Measurements from ENCODE around the gene KIF14.

The KIF14 gene, protein sequence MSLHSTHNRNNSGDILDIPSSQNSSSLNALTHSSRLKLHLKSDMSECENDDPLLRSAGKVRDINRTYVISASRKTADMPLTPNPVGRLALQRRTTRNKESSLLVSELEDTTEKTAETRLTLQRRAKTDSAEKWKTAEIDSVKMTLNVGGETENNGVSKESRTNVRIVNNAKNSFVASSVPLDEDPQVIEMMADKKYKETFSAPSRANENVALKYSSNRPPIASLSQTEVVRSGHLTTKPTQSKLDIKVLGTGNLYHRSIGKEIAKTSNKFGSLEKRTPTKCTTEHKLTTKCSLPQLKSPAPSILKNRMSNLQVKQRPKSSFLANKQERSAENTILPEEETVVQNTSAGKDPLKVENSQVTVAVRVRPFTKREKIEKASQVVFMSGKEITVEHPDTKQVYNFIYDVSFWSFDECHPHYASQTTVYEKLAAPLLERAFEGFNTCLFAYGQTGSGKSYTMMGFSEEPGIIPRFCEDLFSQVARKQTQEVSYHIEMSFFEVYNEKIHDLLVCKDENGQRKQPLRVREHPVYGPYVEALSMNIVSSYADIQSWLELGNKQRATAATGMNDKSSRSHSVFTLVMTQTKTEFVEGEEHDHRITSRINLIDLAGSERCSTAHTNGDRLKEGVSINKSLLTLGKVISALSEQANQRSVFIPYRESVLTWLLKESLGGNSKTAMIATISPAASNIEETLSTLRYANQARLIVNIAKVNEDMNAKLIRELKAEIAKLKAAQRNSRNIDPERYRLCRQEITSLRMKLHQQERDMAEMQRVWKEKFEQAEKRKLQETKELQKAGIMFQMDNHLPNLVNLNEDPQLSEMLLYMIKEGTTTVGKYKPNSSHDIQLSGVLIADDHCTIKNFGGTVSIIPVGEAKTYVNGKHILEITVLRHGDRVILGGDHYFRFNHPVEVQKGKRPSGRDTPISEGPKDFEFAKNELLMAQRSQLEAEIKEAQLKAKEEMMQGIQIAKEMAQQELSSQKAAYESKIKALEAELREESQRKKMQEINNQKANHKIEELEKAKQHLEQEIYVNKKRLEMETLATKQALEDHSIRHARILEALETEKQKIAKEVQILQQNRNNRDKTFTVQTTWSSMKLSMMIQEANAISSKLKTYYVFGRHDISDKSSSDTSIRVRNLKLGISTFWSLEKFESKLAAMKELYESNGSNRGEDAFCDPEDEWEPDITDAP (N-terminal part only)

DNA sequence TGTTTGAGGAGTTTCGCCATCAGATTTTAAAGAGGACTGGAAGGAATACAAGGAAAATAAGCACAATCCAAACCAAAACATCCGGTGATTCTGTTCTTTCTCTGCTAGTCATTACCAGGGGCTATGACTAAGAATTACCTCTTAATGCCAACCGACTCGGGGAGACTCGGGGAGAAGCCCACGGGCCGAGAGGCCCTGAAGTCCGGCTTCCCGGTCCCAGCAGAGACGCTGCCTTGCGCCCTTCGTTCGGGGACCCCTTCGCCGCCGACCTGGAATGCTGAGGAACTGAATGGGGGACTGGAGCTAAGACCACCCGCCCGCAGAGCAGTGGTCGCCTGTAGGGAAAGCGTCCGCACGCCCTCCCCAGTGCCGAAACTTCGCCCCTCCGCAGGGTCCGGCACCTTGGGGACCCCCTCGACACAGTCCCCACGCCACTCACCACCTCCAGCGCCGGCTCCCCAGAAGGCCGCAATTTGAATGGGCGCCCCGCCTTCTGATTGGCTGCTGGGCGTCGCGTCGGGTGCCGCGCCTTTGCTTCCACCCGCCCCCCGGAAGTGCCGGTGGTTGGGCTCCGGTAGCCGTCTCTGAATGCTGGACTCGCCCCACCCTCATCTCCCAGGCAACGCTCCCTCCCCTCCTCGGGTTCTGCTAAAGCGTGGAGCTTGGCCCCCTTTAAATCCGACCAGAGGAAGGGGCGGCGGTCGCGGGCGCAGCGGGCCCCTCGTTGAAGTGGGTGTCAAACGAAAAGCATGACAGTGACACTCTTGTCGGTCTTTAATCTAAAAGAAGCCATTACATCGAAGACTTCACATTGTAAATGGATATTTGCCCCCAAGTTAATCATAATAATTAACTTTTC, at the start of gene KIF14:
TSS of gene KIF14 (minus strand) at position 479 of the 859 bp plus-strand sequence. CDS start 2,028 bp downstream, outside the sequence.
- peak; percentile 92 to 94 for DNase-seq

DNA sequence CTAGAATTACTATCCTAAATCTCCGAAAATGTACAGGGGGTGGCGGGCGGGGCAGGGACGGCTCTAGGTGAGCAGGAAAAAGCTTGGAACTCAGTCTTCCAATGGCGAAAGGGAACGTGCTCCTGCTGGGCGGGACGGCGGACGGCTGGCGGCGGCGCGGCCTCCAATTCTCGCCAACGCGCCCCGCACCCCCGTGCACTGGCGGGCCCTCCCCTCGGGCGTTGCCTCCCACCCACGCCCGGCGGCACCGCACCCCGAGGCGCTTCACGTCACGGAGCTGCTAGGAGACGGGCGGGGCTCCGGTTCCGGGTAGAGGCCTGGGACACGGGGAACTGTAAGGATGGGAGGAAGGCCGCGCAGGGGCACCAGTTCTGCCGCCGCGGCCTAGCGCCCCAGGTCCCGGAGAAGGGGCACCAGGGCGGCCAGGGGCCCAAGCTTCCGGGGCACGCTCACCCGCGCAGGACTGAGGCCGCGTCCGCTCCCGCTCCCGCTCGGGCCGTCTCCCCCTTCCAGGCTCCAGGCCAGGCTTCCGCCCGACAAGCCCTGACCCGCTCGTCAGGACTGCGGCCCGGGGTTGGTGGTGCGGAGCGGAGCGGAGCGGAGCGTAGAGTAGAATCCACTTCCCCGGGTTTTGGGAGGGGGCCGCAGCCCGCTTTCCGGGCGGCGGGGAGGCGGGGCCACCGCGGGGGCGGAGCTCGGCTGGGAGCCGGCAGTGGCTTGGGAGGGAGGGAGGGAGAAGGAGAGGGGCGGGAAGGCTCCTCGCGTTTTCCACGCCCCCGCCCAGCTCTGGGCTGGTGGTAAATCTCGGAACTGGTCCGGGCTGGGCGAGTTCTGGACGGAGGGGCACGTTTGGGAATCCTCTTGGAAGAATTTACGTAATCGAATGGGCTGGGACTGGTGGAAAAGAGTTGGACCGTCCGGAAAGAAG, 49.0 kb upstream of the KIF14 start, which contains the start of gene DDX59:
TSS of gene DDX59 (minus strand) at position 594 of the 928 bp plus-strand sequence. CDS start 3,167 bp downstream, outside the sequence.
- peak; percentile 94 to 95 for DNase-seq

DNA sequence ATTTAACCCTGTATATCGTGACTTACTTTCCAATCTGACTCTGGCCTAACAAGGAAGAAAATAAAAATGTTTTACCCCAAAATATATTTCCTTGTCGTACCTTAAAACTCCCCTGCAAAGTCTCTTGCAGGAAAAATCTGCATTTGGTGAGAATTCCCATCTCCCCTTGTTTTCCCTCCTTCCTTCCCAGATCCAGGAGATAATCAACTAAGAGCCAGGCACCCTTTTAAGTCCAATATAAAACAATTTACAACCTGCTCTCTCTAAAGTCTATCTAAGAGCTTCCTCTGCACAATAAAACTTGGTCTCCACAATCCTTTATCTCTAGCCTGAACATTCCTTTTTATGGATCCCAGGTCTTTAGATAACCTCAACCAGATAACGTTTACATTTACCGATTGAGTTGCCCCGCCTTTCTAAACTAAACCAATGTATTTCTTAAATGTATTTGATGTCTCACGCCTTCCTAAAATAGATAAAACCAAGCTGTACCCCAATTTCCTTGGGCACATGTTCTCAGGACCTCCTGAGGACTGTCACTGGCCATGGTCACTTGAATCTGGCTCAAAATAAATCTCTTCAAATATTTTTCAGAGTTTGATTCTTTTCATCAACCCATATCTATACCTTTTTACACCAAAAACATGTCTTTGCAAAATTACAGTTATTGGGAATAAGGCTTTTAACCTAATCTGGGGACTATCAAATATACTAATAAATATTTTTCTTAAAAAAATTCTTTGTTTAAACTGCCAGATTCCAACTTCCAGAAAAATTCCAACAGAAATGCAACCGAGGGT, 48.2 kb upstream of the KIF14 start:
- no peak for DNase-seq

DNA sequence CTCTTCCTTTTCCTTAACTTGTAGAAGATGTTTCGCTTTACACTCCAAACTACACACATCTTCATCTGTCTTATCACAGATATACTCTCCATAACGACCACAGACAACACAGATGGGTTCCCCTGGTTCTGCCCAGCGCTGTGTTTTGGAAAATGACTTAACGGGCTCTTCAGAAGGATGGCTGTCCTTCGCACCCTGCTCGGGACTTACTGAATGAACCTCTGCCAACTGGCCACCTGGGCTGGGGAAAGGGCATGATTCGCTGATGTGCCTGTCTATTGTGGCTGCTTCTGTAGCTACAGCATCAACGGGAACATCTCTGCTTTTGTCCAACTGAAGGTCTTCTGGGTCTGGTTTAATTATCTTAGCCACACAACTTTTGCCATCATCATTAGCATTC, 45.8 kb upstream of the KIF14 start:
- DNase-seq, result no peak

DNA sequence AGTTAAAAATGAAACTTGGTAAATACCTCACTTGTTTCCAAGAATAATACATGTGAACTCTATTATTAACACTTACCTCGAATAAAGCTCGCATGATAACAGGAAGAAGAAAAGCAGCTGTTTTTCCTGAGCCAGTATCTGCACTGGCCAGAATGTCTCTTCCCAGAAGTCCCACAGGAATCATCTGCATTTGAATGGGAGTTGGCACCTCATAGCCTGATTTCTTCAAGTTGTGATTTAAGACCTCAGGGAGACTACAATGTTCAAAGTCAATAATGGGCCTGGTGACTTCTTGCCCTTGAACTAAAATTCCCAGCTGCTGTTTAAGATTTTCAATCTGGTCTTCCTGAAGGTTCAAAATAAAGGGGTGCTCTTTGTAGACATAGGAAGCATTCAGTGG, 45.3 kb upstream of the KIF14 start:
- no peak for DNase-seq

DNA sequence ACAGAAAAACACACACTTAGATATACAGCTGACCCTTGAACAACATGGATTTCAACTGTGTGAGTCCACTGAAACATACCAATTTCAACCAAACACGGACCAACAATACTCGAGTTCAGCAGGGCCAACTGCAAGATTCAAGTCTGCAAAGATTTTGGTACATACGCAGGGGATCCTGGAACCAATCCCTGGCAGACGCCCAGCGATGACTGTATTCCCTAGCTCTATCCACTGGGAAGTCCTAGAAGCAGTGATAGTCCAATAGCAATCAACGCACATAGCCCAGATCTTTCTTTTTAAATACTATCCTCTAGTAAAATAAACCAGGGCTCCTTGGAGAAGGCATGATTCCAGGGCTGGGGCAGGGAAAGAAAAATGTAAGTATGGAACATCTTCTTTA, 40.2 kb upstream of the KIF14 start:
- DNase-seq, result no peak

DNA sequence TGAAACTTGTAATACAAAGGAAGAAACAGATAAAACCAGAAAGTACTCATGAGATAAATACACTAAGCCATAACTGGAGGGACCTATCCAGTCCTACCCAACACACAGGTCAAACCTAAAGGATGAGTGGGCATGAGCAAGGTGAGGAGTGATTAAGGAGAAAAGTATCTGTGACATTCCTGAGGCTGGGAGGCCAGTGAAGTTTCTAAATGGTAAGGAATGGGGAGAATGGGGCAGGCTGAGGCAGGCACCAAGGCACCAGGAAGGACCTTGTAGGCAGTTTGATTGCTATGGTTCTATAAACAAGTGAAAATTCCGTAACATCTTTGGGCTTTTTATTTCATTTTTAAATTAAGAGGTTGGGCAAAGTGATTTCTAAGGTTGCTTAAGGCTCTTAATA, 38.7 kb upstream of the KIF14 start:
- DNase-seq, result no peak

DNA sequence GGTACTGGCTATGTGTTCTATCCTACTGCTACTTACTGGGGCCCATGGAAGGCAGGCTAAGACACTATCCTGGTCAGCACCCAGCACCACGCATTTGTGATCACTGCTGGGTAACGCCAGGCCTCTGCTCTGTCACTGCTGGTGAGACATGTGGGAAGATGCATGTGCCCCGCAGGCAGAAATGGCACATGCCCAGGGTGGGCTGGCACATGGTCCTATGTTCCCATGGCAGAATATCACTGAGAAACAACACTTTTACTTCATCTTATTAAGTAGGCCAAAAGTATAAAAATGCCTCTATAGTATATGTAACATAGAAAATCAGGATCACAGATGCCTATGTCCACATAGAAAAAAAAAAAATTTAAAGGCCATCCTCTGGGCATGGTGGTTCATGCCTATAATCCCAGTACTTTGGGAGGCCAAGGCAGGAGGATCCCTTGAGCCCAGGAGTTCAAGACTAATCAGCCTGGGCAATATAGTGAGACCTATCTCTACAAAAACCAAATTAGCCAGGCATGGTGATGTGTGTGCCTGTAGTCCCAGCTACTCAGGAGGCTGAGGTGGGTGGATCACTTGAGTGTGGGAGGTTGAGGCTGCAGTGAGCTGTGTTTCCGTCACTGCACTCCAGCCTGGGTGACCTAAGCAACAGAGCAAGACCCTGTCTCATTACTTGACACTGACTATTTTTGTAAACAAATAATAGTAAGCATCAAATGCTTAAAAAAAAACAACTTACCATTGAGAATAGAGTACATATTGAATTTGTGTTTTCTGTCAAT, 37.7 kb upstream of the KIF14 start:
- no peak for DNase-seq

DNA sequence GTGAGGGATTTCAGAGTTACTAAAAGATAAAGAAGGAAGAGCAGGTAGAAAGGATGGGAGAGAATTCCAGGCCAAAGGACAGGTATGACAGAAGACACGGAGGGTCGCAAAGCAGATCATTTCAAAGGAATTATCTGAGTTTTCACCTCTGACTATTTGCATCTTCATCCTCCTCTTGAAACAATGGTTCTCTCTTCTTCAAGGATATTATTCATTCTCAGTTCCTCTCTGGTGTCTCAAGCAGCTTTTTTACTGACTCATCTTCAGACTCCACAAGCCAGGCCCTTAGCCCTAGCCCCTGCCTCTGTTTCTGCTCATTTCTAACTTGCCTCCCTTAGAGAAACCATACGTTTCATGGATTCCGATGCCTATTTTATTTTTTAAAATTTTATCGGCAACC, 34.1 kb upstream of the KIF14 start:
- DNase-seq, result no peak

DNA sequence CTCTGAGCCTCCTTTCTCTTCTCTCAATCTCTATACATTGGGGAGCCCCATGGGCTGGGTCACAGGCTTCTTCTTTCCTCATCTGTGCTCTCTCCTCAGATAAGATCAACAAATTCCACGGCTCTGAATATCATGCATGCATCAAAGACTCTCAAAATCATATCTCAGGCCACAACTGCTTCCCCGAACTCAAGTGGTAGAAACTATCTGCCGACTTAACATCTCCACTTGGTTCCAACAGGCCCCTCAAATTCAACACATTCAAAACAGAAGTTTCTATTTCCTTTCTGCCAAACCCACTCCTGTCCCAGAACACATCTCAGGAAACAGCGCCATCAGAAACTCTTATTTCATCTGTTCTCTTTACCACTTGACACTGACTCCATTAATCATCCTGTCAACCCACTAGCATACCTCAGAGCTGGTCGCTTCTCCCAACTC, 32.5 kb upstream of the KIF14 start:
- peak in 1 of 2 donors; percentile 14 for DNase-seq

DNA sequence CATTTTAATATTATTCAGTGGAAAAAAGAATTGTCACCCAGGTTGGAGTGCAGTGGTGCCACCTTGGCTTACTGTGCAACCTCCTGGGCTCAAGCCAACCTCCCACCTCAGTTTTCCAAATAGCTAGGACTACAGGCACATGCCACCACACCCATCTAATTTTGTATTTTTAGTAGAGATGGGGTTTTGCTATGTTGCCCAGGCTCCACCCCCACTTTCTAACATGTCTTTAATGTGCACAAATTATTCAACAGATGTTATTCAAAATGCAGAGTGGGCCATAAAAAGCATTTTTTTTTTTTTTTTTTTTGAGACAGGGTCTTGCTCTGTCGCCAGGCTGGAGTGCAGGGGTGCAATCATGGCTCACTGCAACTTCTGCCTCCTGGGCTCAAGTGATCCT, 31.8 kb upstream of the KIF14 start:
- DNase-seq, result no peak

DNA sequence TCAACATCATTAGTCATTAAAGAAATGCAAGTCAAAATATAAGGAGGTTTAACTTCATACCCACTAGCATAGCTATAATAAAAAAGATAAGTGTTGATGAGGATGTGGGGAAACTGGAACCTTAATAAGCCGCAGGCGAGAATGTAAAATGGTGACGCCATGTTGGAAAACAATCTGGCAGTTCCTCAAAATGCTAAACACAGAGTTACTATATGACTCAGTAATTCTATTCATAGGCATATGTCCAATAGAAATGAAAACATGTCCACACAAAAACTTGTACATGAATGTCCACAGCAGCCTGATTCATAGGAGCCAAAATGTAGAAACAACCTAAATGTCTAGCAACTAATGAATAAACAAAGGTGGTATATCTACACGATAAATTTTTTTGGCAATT, 26.0 kb upstream of the KIF14 start:
- DNase-seq, result no peak

DNA sequence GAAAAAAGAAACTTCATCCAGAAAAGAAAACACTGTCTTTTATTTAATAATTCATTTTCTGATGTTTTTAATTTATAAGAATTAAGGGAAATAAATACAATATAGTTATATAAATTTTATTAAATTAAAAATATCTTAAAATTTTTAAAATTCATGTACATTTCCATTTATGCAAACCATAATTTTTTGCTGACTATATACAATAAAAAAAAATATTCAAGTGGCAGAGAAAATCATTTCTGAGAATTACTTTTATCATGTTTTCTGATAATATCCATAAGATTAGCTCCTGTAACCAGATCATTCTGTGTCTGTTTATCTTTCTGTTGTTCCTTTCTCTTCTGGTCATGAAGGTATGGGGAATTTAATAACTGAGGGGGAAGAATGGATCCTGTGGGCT, 23.5 kb upstream of the KIF14 start:
- DNase-seq, result no peak

DNA sequence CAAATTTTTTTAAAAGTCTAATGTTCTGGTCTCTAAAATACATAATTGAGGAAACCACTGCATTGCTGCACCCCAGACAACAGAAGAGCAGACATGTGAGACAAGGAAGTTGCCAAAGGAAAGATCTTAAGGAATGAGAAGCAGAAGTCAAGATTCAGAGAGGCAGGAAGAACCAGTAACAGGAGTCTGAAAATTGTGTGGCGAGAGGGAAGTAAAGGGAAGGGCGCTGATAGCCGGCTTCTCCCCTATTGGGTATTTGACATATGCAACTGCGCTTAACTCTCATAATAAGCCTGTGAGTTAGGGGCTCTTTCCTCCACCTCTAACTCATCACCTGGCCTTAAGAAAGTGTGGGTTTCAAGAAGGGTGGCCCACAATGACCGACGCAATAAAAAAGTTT, 21.9 kb upstream of the KIF14 start:
- DNase-seq, result no peak

DNA sequence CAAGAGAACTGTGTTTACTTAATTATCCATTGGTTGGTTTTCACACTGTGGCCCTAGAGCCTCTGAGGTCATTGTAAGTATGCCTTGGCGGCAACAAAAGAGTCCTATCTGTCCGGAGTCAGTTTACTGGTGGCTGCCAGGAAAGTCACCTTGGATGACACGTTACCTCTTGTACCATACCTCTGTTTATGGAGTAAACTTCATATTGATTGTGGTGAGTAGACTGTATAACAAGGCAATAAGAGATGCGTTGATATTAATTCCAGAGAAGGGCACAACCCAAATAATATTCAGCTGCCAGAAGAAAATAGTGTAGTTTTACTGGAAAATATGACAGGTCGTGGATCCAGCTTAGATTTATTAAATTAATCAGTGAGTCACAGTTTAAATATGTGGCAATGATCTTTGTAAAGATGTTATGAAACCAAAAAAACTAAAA, 20.4 kb upstream of the KIF14 start:
- no peak for DNase-seq

DNA sequence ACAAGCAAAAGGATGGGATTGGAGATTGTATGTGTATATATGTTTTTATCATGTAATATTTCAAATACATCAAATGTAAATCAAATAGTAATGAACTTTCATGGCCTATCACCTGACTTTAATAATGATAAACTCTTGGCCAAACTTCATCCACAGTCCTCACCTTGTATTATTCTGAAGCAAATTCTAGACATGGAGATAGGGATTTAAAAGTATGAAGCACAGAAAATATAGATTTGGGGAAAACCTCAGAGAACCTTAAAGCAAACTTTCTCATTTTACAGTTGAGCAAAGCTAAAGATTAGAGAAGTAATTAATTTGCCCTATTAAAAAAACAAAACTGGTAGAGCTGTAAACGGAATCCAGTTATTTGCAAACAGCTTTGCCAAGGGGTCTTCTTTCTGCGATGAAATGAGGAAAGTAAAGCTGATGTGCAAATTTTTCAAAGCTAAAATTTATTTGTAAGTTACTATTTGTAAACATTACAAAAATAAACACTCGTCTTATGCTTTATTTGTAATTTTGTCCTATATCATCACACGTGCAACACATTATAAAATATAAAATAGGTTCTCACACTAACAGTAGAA, 19.9 kb upstream of the KIF14 start:
- no peak for DNase-seq

DNA sequence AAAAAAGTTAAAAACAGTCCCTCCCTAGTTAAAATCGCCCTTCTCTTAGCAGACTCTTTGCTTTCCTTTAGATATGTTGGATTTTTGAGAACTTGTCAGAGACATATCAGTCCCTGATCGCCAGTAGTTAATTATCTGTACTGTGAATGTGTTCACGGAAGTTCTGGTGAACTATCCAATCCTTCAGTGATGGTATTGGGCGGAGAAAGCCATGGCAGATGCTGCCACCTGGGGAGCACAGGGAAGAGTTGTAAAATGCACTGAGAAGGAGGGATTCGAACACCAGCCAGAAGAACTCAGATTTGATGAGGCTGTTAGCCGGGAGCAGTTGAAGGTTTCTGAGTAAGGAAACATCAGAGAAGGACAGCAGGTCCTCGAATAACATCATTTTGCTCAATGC, 17.5 kb upstream of the KIF14 start:
- no peak for DNase-seq

DNA sequence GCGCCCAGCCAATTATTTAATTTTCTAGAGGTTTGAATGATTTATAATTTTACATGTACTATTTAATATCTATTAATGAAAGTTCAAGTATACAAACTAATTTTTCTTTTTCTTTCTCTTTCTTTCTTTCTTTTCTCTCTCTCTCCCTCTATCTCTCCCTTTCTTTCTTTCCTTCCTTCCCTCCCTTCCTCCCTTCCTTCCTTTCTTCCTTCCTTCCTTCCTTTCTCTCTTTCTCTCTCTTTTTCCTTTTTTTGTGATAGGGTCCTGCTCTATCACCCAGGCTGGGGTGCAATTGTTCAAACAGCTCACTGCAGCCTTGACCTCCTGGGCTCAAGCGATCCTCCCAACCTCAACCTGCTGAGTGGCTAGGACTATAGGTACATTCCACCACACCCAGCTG, 16.1 kb upstream of the KIF14 start:
- DNase-seq, result no peak
